Smooth muscle cell (in vitro differentiated cells): ENCODE data around the gene ZNF334. TPM values are rescaled to one million over a fixed set of nuclear protein-coding genes. Genes with fewer than 3 reads are reported as not detected.

Source experiments
- DNase-seq: peaks from one replicate; lab custom pipeline; 2025; ENCODE audit not compliant: unreplicated experiment; lab: John Stamatoyannopoulos, UW
- H2AFZ ChIP-seq: fragments of 200-600 bp; sonication (generic); 2 replicates; pipeline ENCODE4 v1.6.0; 2016; ENCODE audit warnings: antibody characterized with exemption, low read depth, mild to moderate bottlenecking
- H3F3A ChIP-seq: fragments of 200-600 bp; sonication (generic); 2 replicates; pipeline ENCODE4 v1.6.0; 2017; ENCODE audit warnings: antibody characterized with exemption, low read depth
- H3K27ac ChIP-seq: fragments of 200-600 bp; sonication (generic); 2 replicates; pipeline ENCODE4 v1.5.1; 2016; ENCODE audit warnings: low read depth, mild to moderate bottlenecking
- H3K27me3 ChIP-seq: fragments of 200-600 bp; sonication (generic); 2 replicates; pipeline ENCODE4 v1.6.1; 2016; ENCODE audit warnings: low read depth, mild to moderate bottlenecking
- H3K36me3 ChIP-seq: fragments of 200-600 bp; sonication (generic); 2 replicates; pipeline ENCODE4 v1.5.1; 2016; ENCODE audit warnings: low read depth
- H3K4me1 ChIP-seq: fragments of 200-600 bp; sonication (generic); 2 replicates; pipeline ENCODE4 v1.5.1; 2016; ENCODE audit warnings: low read depth
- H3K4me2 ChIP-seq: fragments of 200-600 bp; sonication (generic); 2 replicates; pipeline ENCODE4 v1.6.0; 2016; ENCODE audit warnings: mild to moderate bottlenecking
- H3K4me3 ChIP-seq: fragments of 200-600 bp; sonication (generic); 2 replicates; pipeline ENCODE4 v1.5.1; 2016; ENCODE audit warnings: mild to moderate bottlenecking
- H3K79me2 ChIP-seq: fragments of 200-600 bp; sonication (generic); 2 replicates; pipeline ENCODE4 v1.6.0; 2016; ENCODE audit warnings: low read depth, mild to moderate bottlenecking
- H3K9ac ChIP-seq: fragments of 200-600 bp; sonication (generic); 2 replicates; pipeline ENCODE4 v1.6.0; 2016; ENCODE audit warnings: low read depth
- H3K9me3 ChIP-seq: fragments of 200-600 bp; sonication (generic); replicated peaks from 2 replicates; pipeline ENCODE4 v1.5.1; 2016; ENCODE audit warnings: low read depth
- H4K20me1 ChIP-seq: fragments of 200-600 bp; sonication (generic); 2 replicates; pipeline ENCODE4 v1.6.0; 2016; ENCODE audit warnings: low read depth
- CTCF ChIP-seq: fragments of 200-600 bp; sonication (generic); IDR thresholded peaks from 2 replicates; pipeline ENCODE4 v1.5.1; 2017; ENCODE audit warnings: borderline replicate concordance, mild to moderate bottlenecking, antibody characterized with exemption; ENCODE audit not compliant: insufficient read depth, poor library complexity, severe bottlenecking
- WGBS: methylation state at CpG from one replicate; pipeline ENCODE4 v1.1.7; 2016; ENCODE audit warnings: low lambda C conversion rate; 5-methylcytosine and 5-hydroxymethylcytosine counted together
- polyA plus RNA-seq: library from polyadenylated mRNA; unstranded; fragments of >200 nt; fragmentation: Nextera tagmentation; extraction: Ambion mirVana; gene quantifications from 2 replicates; pipeline ENCODE4 v1.2.1, GENCODE V29; 2016
- total RNA-seq: library from RNA; depleted of rRNA; stranded (reverse); fragments of >200 nt; gene quantifications from 2 replicates; pipeline ENCODE4 v1.2.3, GENCODE V29; 2014

The ZNF334 gene
- total and polyA plus RNA-seq, 2 experiments from 2014 or later, result 3.7 to 10.3 TPM

- no peaks in the 10 kb centered on the region for H3F3A ChIP-seq
- H3K27ac ChIP-seq, result no peak overlapping the region
- no peaks in the 10 kb centered on the region for H3K27me3 ChIP-seq
- no peaks in the 10 kb centered on the region for H3K4me1 ChIP-seq
- DNase-seq, result no peak
- 51% methylated on average over 4 of the region's 4 CpGs for WGBS
- no peak overlapping the region for H3K9ac ChIP-seq
- no peak overlapping the region for H2AFZ ChIP-seq
- H3K9me3 ChIP-seq, result no peaks in the 10 kb centered on the region
- H3K4me2 ChIP-seq, result peak overlapping the region; percentile 3
- no peak for TF ChIP-seq CTCF
- no peaks in the 10 kb centered on the region for H3K79me2 ChIP-seq
- H3K4me3 ChIP-seq, result no peak overlapping the region
- no peaks in the 10 kb centered on the region for H4K20me1 ChIP-seq
- no peaks in the 10 kb centered on the region for H3K36me3 ChIP-seq
Observed at GRCh38 chr20:46485431-46485830, 27.9 kb downstream of the ZNF334 start.

- Histone ChIP-seq H3F3A (no peaks in the 10 kb centered on the region), H4K20me1 (no peaks in the 10 kb centered on the region), H3K4me1 (no peaks in the 10 kb centered on the region), H3K79me2 (no peaks in the 10 kb centered on the region), H3K4me3 (no peak overlapping the region), H3K9me3 (no peaks in the 10 kb centered on the region), H3K27ac (no peak overlapping the region), H3K27me3 (no peaks in the 10 kb centered on the region), H3K4me2 (no peak overlapping the region), H3K9ac (no peak overlapping the region), H3K36me3 (no peaks in the 10 kb centered on the region), H2AFZ (no peak overlapping the region)
- TF ChIP-seq CTCF, result no peak
- 74% methylated on average over 3 of the region's 3 CpGs for WGBS
- DNase-seq, result no peak
Observed at GRCh38 chr20:46484954-46485353, 28.4 kb downstream of the ZNF334 start.

- no peaks in the 10 kb centered on the region for H3K27me3 ChIP-seq
- WGBS, result 63% methylated on average over 2 of the region's 2 CpGs
- H3K36me3 ChIP-seq, result no peaks in the 10 kb centered on the region
- no peak for TF ChIP-seq CTCF
- no peak overlapping the region for H3K4me2 ChIP-seq
- no peak overlapping the region for H3K9ac ChIP-seq
- no peaks in the 10 kb centered on the region for H3K79me2 ChIP-seq
- no peak overlapping the region for H2AFZ ChIP-seq
- no peaks in the 10 kb centered on the region for H3K9me3 ChIP-seq
- no peaks in the 10 kb centered on the region for H3K4me1 ChIP-seq
- H4K20me1 ChIP-seq, result no peaks in the 10 kb centered on the region
- H3F3A ChIP-seq, result no peaks in the 10 kb centered on the region
- no peak overlapping the region for H3K4me3 ChIP-seq
- H3K27ac ChIP-seq, result no peak overlapping the region
- DNase-seq, result no peak
Observed at GRCh38 chr20:46483879-46484278, 29.5 kb downstream of the ZNF334 start.

- no peaks in the 10 kb centered on the region for H3K79me2 ChIP-seq
- H3K9ac ChIP-seq, result no peak overlapping the region
- no peaks in the 10 kb centered on the region for H4K20me1 ChIP-seq
- DNase-seq, result no peak
- no peak overlapping the region for H3K27ac ChIP-seq
- 87% methylated on average over 2 of the region's 2 CpGs for WGBS
- H3K27me3 ChIP-seq, result no peaks in the 10 kb centered on the region
- H3F3A ChIP-seq, result no peaks in the 10 kb centered on the region
- no peak overlapping the region for H3K4me2 ChIP-seq
- H2AFZ ChIP-seq, result no peak overlapping the region
- no peaks in the 10 kb centered on the region for H3K9me3 ChIP-seq
- H3K36me3 ChIP-seq, result no peaks in the 10 kb centered on the region
- no peak overlapping the region for H3K4me3 ChIP-seq
- no peak for TF ChIP-seq CTCF
- no peaks in the 10 kb centered on the region for H3K4me1 ChIP-seq
Observed at GRCh38 chr20:46482864-46483263, 30.5 kb downstream of the ZNF334 start.
